HUES6 (cell line): ENCODE data around the gene CFAP65.

Experiments
- H3K27ac ChIP-seq: 2 replicates; pipeline ENCODE4 v1.7.0; 2013; ENCODE audit warnings: low read depth, mild to moderate bottlenecking, low read length, inconsistent platforms
- H3K27me3 ChIP-seq: 2 replicates; pipeline ENCODE4 v1.6.1; 2013; ENCODE audit warnings: low read length; ENCODE audit not compliant: control insufficient read depth, insufficient read depth
- H3K36me3 ChIP-seq: 2 replicates; pipeline ENCODE4 v1.6.1; 2013; ENCODE audit warnings: low read length; ENCODE audit not compliant: control insufficient read depth, insufficient read depth
- H3K4me1 ChIP-seq: 2 replicates; pipeline ENCODE4 v1.6.1; 2013; ENCODE audit warnings: low read length; ENCODE audit not compliant: control insufficient read depth, insufficient read depth
- H3K4me3 ChIP-seq: 2 replicates; pipeline ENCODE4 v1.5.1; 2013; ENCODE audit warnings: low read depth, low read length
- H3K9ac ChIP-seq: one replicate; pipeline ENCODE4 v1.6.1; 2013; ENCODE audit warnings: mild to moderate bottlenecking, low read length
- H3K9me3 ChIP-seq: 2 replicates; pipeline ENCODE4 v1.6.1; 2013; ENCODE audit warnings: low read depth, low read length; ENCODE audit not compliant: control insufficient read depth, insufficient read depth

Gene CFAP65

GRCh38 chr2:218960309-218961165 lies 80.8 kb downstream of the CFAP65 start:
- H3K9ac ChIP-seq = no peak overlapping the region
- peaks cover 69% of the 10 kb centered on the region for H3K27me3 ChIP-seq
- H3K36me3 ChIP-seq = no peaks in the 10 kb centered on the region
- H3K4me3 ChIP-seq = peak overlapping the region; percentile 73
- no peak overlapping the region for H3K27ac ChIP-seq
- H3K4me1 ChIP-seq = peaks cover 23% of the 10 kb centered on the region
- no peaks in the 10 kb centered on the region for H3K9me3 ChIP-seq

- Histone ChIP-seq H3K27me3 (peaks cover 76% of the 10 kb centered on the region), H3K4me3 (peak overlapping the region; percentile 73), H3K27ac (no peak overlapping the region), H3K9me3 (no peaks in the 10 kb centered on the region), H3K36me3 (no peaks in the 10 kb centered on the region), H3K4me1 (peaks cover 23% of the 10 kb centered on the region), H3K9ac (no peak overlapping the region)
Observed at GRCh38 chr2:218959761-218960308, 81.5 kb downstream of the CFAP65 start.

- H3K27ac ChIP-seq = no peak within 1 kb of the TSS
- H3K4me1 ChIP-seq = peaks cover 18% of the 10 kb centered on the region
- H3K36me3 ChIP-seq = no peaks in the 10 kb centered on the region
- peaks cover 81% of the 10 kb centered on the region for H3K27me3 ChIP-seq
- H3K4me3 ChIP-seq = peak within 1 kb of the TSS; percentile 73
- no peaks in the 10 kb centered on the region for H3K9me3 ChIP-seq
- no peak within 1 kb of the TSS for H3K9ac ChIP-seq
Observed at GRCh38 chr2:218959141-218959731, 82.1 kb downstream of the CFAP65 start, which contains the start of gene CDK5R2. CDK5R2 (plus strand) TSS chr2:218959666; CDS start chr2:218959821, 155 bp downstream.

GRCh38 chr2:218958276-218958675 lies 83.0 kb downstream of the CFAP65 start:
- Histone ChIP-seq H3K9me3 (no peaks in the 10 kb centered on the region), H3K27ac (no peak overlapping the region), H3K27me3 (peaks cover 88% of the 10 kb centered on the region), H3K4me3 (no peak overlapping the region), H3K4me1 (peaks cover 9% of the 10 kb centered on the region), H3K36me3 (no peaks in the 10 kb centered on the region), H3K9ac (no peak overlapping the region)

- Histone ChIP-seq H3K27me3 (peaks cover 87% of the 10 kb centered on the region), H3K4me3 (no peak overlapping the region), H3K9me3 (no peaks in the 10 kb centered on the region), H3K36me3 (no peaks in the 10 kb centered on the region), H3K4me1 (peaks cover 9% of the 10 kb centered on the region), H3K27ac (no peak overlapping the region), H3K9ac (no peak overlapping the region)
Observed at GRCh38 chr2:218957671-218958070, 83.6 kb downstream of the CFAP65 start.

GRCh38 chr2:218956039-218956438 lies 85.3 kb downstream of the CFAP65 start:
- H3K27ac ChIP-seq = no peak overlapping the region
- H3K9ac ChIP-seq = no peak overlapping the region
- H3K27me3 ChIP-seq = peaks cover 71% of the 10 kb centered on the region

GRCh38 chr2:218954541-218955300 lies 86.6 kb downstream of the CFAP65 start:
- Histone ChIP-seq H3K9ac (no peak overlapping the region), H3K9me3 (no peaks in the 10 kb centered on the region), H3K36me3 (no peaks in the 10 kb centered on the region), H3K27me3 (peaks cover 62% of the 10 kb centered on the region), H3K27ac (no peak overlapping the region), H3K4me1 (no peaks in the 10 kb centered on the region; the same call in 1 of the 2 replicates), H3K4me3 (no peak overlapping the region)

More at GRCh38 chr2:218956039-218956438, 85.3 kb downstream of the CFAP65 start:
- Histone ChIP-seq H3K4me3 (no peak overlapping the region), H3K36me3 (no peaks in the 10 kb centered on the region), H3K4me1 (peaks cover 5% of the 10 kb centered on the region), H3K9me3 (no peaks in the 10 kb centered on the region)

GRCh38 chr2:218953366-218953954 lies 87.9 kb downstream of the CFAP65 start:
- H3K27me3 ChIP-seq = peaks cover 51% of the 10 kb centered on the region
- no peaks in the 10 kb centered on the region for H3K36me3 ChIP-seq
- no peaks in the 10 kb centered on the region for H3K9me3 ChIP-seq
- H3K9ac ChIP-seq = no peak overlapping the region
- no peaks in the 10 kb centered on the region for H3K4me1 ChIP-seq
- H3K4me3 ChIP-seq = no peak overlapping the region
- no peak overlapping the region for H3K27ac ChIP-seq
